MM.1S (cell line): Measurements from ENCODE around the gene RFC2.

Experiments used
- DNase-seq: peaks from one replicate; pipeline ENCODE4 v3.0.0-alpha.2; 2015
- H2AFZ ChIP-seq: fragments of 300-600 bp; sonication (generic); 2 replicates; pipeline ENCODE4 v1.6.0; 2016; ENCODE audit warnings: antibody characterized with exemption, low read length
- H3F3A ChIP-seq: fragments of 300-600 bp; sonication (generic); 2 replicates; pipeline ENCODE4 v1.6.1; 2016; ENCODE audit warnings: mild to moderate bottlenecking, antibody characterized with exemption, low read length, moderate library complexity, mixed read lengths; ENCODE audit not compliant: insufficient read depth
- H3K27ac ChIP-seq: fragments of 300-600 bp; sonication (generic); 2 replicates; pipeline ENCODE4 v1.5.1; 2016; ENCODE audit warnings: mild to moderate bottlenecking, low read length
- H3K27me3 ChIP-seq: fragments of 300-600 bp; sonication (generic); replicated peaks from 2 replicates; pipeline ENCODE4 v1.6.0; 2016; ENCODE audit warnings: low read length; ENCODE audit not compliant: insufficient read depth
- H3K36me3 ChIP-seq: fragments of 300-600 bp; sonication (generic); replicated peaks from 2 replicates; pipeline ENCODE4 v1.6.1; 2016; ENCODE audit warnings: mild to moderate bottlenecking, low read length, mixed read lengths; ENCODE audit not compliant: insufficient read depth
- H3K4me1 ChIP-seq: fragments of 300-600 bp; sonication (generic); 2 replicates; pipeline ENCODE4 v1.6.1; 2016; ENCODE audit warnings: low read length, mixed read lengths
- H3K4me2 ChIP-seq: fragments of 300-600 bp; sonication (generic); 2 replicates; pipeline ENCODE4 v1.6.0; 2016; ENCODE audit warnings: low read depth, low read length
- H3K4me3 ChIP-seq: fragments of 300-600 bp; sonication (generic); 2 replicates; pipeline ENCODE4 v1.5.1; 2016; ENCODE audit warnings: low read length, mixed read lengths
- H3K79me2 ChIP-seq: fragments of 300-600 bp; sonication (generic); 2 replicates; pipeline ENCODE4 v1.6.1; 2016; ENCODE audit warnings: mixed run types, low read length, mixed read lengths
- H3K9ac ChIP-seq: fragments of 300-600 bp; sonication (generic); 2 replicates; pipeline ENCODE4 v1.6.1; 2016; ENCODE audit warnings: low read length, mixed read lengths
- H3K9me2 ChIP-seq: fragments of 300-600 bp; sonication (generic); replicated peaks from 2 replicates; pipeline ENCODE4 v1.6.1; 2016; ENCODE audit warnings: mild to moderate bottlenecking, low read length, mixed read lengths; ENCODE audit not compliant: insufficient read depth
- H3K9me3 ChIP-seq: fragments of 300-600 bp; sonication (generic); replicated peaks from 2 replicates; pipeline ENCODE4 v1.6.1; 2016; ENCODE audit warnings: mild to moderate bottlenecking, low read length, mixed read lengths; ENCODE audit not compliant: insufficient read depth
- H4K20me1 ChIP-seq: fragments of 300-600 bp; sonication (generic); 2 replicates; pipeline ENCODE4 v1.6.1; 2016; ENCODE audit warnings: mild to moderate bottlenecking, low read length, moderate library complexity, mixed read lengths; ENCODE audit not compliant: insufficient read depth
- EZH2 ChIP-seq: fragments of 300-600 bp; sonication (generic); optimal IDR thresholded peaks from 2 replicates; pipeline ENCODE3; 2017; ENCODE audit warnings: low read depth, mild to moderate bottlenecking, antibody characterized with exemption, low read length, mixed read lengths
- EZH2phosphoT487 ChIP-seq: fragments of 300-600 bp; sonication (generic); IDR thresholded peaks from 2 replicates; pipeline ENCODE4 v1.6.1; 2018; ENCODE audit warnings: antibody characterized with exemption, low read length
- TF ChIP-seq, protein P1 (sequence below): fragments of 300-600 bp; sonication (generic); IDR thresholded peaks from 2 replicates; pipeline ENCODE4 v1.5.1; 2016; ENCODE audit warnings: antibody characterized with exemption, low read length, mixed read lengths

The RFC2 gene

DNA sequence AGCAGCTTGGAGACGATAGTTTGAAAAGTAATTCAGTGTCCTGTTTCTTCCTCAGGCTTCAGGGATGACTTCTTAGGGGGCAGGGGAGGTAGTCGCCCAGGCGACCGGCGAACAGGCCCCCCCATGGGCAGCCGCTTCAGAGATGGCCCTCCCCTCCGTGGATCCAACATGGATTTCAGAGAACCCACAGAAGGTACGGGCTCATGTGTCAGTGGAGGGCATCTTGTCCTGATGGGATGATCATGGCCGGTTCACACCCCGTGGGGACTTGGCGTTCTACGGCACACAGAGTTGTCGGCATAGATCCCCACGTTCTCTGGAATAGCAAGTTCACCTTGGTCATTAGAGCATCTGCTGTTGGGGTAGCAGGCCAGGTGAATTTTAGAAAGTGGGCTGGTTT lies 59.5 kb downstream of the RFC2 start:
- H3K36me3 ChIP-seq = peaks cover 20% of the 10 kb centered on the region; the same call in 1 of the 2 replicates
- peaks cover 27% of the 10 kb centered on the region for H3K79me2 ChIP-seq
- H3K4me2 ChIP-seq = no peak overlapping the region
- TF ChIP-seq EZH2phosphoT487 = no peak
- no peak for TF ChIP-seq EZH2
- TF ChIP-seq, protein P1, sequence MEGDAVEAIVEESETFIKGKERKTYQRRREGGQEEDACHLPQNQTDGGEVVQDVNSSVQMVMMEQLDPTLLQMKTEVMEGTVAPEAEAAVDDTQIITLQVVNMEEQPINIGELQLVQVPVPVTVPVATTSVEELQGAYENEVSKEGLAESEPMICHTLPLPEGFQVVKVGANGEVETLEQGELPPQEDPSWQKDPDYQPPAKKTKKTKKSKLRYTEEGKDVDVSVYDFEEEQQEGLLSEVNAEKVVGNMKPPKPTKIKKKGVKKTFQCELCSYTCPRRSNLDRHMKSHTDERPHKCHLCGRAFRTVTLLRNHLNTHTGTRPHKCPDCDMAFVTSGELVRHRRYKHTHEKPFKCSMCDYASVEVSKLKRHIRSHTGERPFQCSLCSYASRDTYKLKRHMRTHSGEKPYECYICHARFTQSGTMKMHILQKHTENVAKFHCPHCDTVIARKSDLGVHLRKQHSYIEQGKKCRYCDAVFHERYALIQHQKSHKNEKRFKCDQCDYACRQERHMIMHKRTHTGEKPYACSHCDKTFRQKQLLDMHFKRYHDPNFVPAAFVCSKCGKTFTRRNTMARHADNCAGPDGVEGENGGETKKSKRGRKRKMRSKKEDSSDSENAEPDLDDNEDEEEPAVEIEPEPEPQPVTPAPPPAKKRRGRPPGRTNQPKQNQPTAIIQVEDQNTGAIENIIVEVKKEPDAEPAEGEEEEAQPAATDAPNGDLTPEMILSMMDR = no peak
- DNase-seq = no peak
- no peak overlapping the region for H3K27ac ChIP-seq
- no peaks in the 10 kb centered on the region; the same call in 1 of the 2 replicates for H3F3A ChIP-seq
- H3K9me2 ChIP-seq = no peaks in the 10 kb centered on the region
- H3K9ac ChIP-seq = no peak overlapping the region
- no peaks in the 10 kb centered on the region for H4K20me1 ChIP-seq
- no peak overlapping the region for H2AFZ ChIP-seq
- H3K9me3 ChIP-seq = no peaks in the 10 kb centered on the region
- H3K4me1 ChIP-seq = no peaks in the 10 kb centered on the region
- no peak overlapping the region for H3K4me3 ChIP-seq
- no peaks in the 10 kb centered on the region for H3K27me3 ChIP-seq

DNA sequence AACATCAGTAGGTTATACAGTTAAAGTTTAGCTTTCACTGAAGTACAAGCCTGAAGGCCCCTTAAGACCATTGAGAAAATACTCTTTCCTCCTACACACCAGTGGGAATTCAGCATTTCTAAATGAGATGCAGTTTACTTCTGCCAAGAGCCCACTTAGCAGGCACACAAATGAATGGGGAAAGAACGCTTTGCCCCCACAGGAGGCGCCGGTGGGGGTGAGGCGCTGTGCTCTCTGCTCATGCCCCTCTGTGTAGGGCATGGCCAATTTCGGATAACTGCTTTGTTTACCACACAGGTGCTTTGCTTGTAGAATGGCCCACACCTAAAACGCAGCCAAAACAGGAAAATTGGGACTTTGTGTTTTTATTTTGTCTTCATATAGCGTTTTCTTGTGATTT lies 60.3 kb downstream of the RFC2 start:
- DNase-seq = no peak
- Histone ChIP-seq H3K27me3 (no peaks in the 10 kb centered on the region), H3K9ac (no peak overlapping the region), H3K9me3 (no peaks in the 10 kb centered on the region), H3K4me2 (no peak overlapping the region), H3K27ac (no peak overlapping the region), H4K20me1 (peaks cover 6% of the 10 kb centered on the region; the same call in 1 of the 2 replicates), H3K9me2 (no peaks in the 10 kb centered on the region), H2AFZ (no peak overlapping the region), H3K4me1 (no peaks in the 10 kb centered on the region), H3K4me3 (no peak overlapping the region), H3K36me3 (peaks cover 26% of the 10 kb centered on the region; the same call in 1 of the 2 replicates), H3K79me2 (peaks cover 34% of the 10 kb centered on the region), H3F3A (no peaks in the 10 kb centered on the region; the same call in 1 of the 2 replicates)
- TF ChIP-seq, protein P1 = no peak
- TF ChIP-seq EZH2phosphoT487 (no peak), EZH2 (no peak)

DNA sequence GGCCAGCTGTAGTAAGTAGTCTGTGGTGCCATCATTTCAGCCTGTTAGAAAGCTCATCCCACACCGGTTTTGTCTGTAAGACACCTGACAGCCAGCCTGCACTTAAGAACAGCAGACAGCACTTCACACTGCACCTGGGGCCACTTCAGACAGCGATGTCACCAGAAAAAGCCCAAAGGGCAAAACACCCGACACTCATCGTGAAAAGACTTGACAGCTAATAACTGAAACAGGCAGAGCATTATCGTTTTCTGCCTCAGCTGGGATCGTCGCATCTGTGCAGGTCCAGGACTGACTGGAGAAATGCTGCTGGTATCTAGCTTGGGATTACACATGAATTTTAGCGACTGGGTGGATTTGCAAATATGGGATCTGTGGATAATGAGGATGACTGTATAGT lies 61.1 kb downstream of the RFC2 start:
- H3F3A ChIP-seq = no peaks in the 10 kb centered on the region; the same call in 1 of the 2 replicates
- no peak overlapping the region for H3K9ac ChIP-seq
- no peak overlapping the region for H3K4me2 ChIP-seq
- no peaks in the 10 kb centered on the region for H3K9me2 ChIP-seq
- H3K9me3 ChIP-seq = no peaks in the 10 kb centered on the region
- H3K4me1 ChIP-seq = no peaks in the 10 kb centered on the region
- TF ChIP-seq, protein P1 = no peak
- no peak for TF ChIP-seq EZH2
- TF ChIP-seq EZH2phosphoT487 = no peak
- no peak overlapping the region for H3K27ac ChIP-seq
- H3K4me3 ChIP-seq = no peak overlapping the region
- DNase-seq = no peak
- no peak overlapping the region for H2AFZ ChIP-seq
- H3K27me3 ChIP-seq = no peaks in the 10 kb centered on the region
- H3K79me2 ChIP-seq = peaks cover 43% of the 10 kb centered on the region
- peaks cover 34% of the 10 kb centered on the region; the same call in 1 of the 2 replicates for H3K36me3 ChIP-seq
- H4K20me1 ChIP-seq = peaks cover 14% of the 10 kb centered on the region
